H9 (cell line): ENCODE data around the gene NCCRP1. TPM values are rescaled to one million over a fixed set of nuclear protein-coding genes. Genes with fewer than 3 reads are reported as not detected.

Source experiments
- DNase-seq: peaks from one replicate; pipeline ENCODE4 v3.0.0-alpha.2; 2017
- H2AFZ ChIP-seq: one replicate; pipeline ENCODE4 v1.6.1; 2013; ENCODE audit warnings: mild to moderate bottlenecking, low read length, control low read depth, moderate library complexity
- H2AK5ac ChIP-seq: 2 replicates; pipeline ENCODE4 v1.6.1; 2013; ENCODE audit warnings: low read length, control low read depth, mixed read lengths; ENCODE audit not compliant: insufficient read length
- H2BK120ac ChIP-seq: one replicate; pipeline ENCODE4 v1.6.1; 2013; ENCODE audit warnings: low read depth, mild to moderate bottlenecking, low read length, control low read depth, inconsistent platforms; ENCODE audit not compliant: poor library complexity, severe bottlenecking
- H2BK12ac ChIP-seq: 2 replicates; pipeline ENCODE4 v1.6.1; 2013; ENCODE audit warnings: low read length, control low read depth, mixed read lengths, low read depth; ENCODE audit not compliant: insufficient read length
- H2BK15ac ChIP-seq: 2 replicates; pipeline ENCODE4 v1.6.1; 2013; ENCODE audit warnings: low read depth, low read length, control low read depth
- H2BK20ac ChIP-seq: one replicate; pipeline ENCODE4 v1.6.1; 2013; ENCODE audit warnings: low read depth, mild to moderate bottlenecking, low read length, control low read depth, inconsistent platforms; ENCODE audit not compliant: poor library complexity, severe bottlenecking
- H2BK5ac ChIP-seq: 2 replicates; pipeline ENCODE4 v1.6.1; 2013; ENCODE audit warnings: low read length, control low read depth, mixed read lengths; ENCODE audit not compliant: insufficient read length
- H3K14ac ChIP-seq: 2 replicates; pipeline ENCODE4 v1.6.1; 2013; ENCODE audit warnings: low read length, control low read depth; ENCODE audit not compliant: insufficient read depth
- H3K18ac ChIP-seq: 2 replicates; pipeline ENCODE4 v1.6.1; 2013; ENCODE audit warnings: low read depth, mild to moderate bottlenecking, mixed read lengths, low read length, control low read depth; ENCODE audit not compliant: insufficient read length
- H3K23ac ChIP-seq: 2 replicates; pipeline ENCODE4 v1.6.1; 2013; ENCODE audit warnings: low read length, control low read depth, mixed read lengths, low read depth; ENCODE audit not compliant: insufficient read length
- H3K23me2 ChIP-seq: 2 replicates; pipeline ENCODE4 v1.6.1; 2013; ENCODE audit warnings: low read depth, mild to moderate bottlenecking, mixed read lengths, low read length, control low read depth; ENCODE audit not compliant: insufficient read length, poor library complexity, severe bottlenecking
- H3K27ac ChIP-seq: 2 replicates; pipeline ENCODE4 v1.5.1; 2013; ENCODE audit warnings: low read length, control low read depth, mixed read lengths, low read depth; ENCODE audit not compliant: insufficient read length
- H3K27me3 ChIP-seq: 2 replicates; pipeline ENCODE4 v1.6.1; 2013; ENCODE audit warnings: low read length, control low read depth, inconsistent platforms; ENCODE audit not compliant: insufficient read depth
- H3K4ac ChIP-seq: 2 replicates; pipeline ENCODE4 v1.6.1; 2013; ENCODE audit warnings: low read depth, mild to moderate bottlenecking, control low read depth, inconsistent platforms, low read length, moderate library complexity
- H3K4me1 ChIP-seq: 2 replicates; pipeline ENCODE4 v1.6.1; 2013; ENCODE audit warnings: low read length, control low read depth, inconsistent platforms; ENCODE audit not compliant: insufficient read depth
- H3K4me2 ChIP-seq: 2 replicates; pipeline ENCODE4 v1.6.1; 2013; ENCODE audit warnings: low read length, control low read depth, mixed read lengths; ENCODE audit not compliant: insufficient read length, insufficient read depth
- H3K56ac ChIP-seq: 2 replicates; pipeline ENCODE4 v1.6.1; 2013; ENCODE audit warnings: low read depth, mild to moderate bottlenecking, mixed read lengths, low read length, control low read depth; ENCODE audit not compliant: insufficient read length
- H3K79me1 ChIP-seq: 2 replicates; pipeline ENCODE4 v1.6.1; 2013; ENCODE audit warnings: low read depth, mild to moderate bottlenecking, moderate library complexity, low read length, control low read depth, inconsistent platforms; ENCODE audit not compliant: insufficient read depth, poor library complexity, severe bottlenecking
- H3K79me2 ChIP-seq: 2 replicates; pipeline ENCODE4 v1.6.1; 2013; ENCODE audit warnings: low read length, control low read depth, inconsistent platforms; ENCODE audit not compliant: insufficient read depth
- H3K9ac ChIP-seq: 2 replicates; pipeline ENCODE4 v1.6.1; 2013; ENCODE audit warnings: low read length, control low read depth, mixed read lengths; ENCODE audit not compliant: insufficient read length; ENCODE audit errors: extremely low read depth
- H3K9me3 ChIP-seq: one replicate; pipeline ENCODE4 v1.6.1; 2013; ENCODE audit warnings: low read depth, low read length, inconsistent platforms; ENCODE audit not compliant: control insufficient read depth
- H3T11ph ChIP-seq: one replicate; pipeline ENCODE4 v1.6.1; 2013; ENCODE audit warnings: mild to moderate bottlenecking, low read length, control low read depth, inconsistent platforms
- H4K20me1 ChIP-seq: one replicate; pipeline ENCODE4 v1.6.1; 2013; ENCODE audit not compliant: control insufficient read depth, insufficient read length, insufficient read depth
- H4K5ac ChIP-seq: 2 replicates; pipeline ENCODE4 v1.6.1; 2013; ENCODE audit warnings: low read depth, mild to moderate bottlenecking, mixed read lengths, low read length, control low read depth; ENCODE audit not compliant: insufficient read length
- H4K8ac ChIP-seq: replicated peaks from 2 replicates; pipeline ENCODE4 v1.6.1; 2013; ENCODE audit warnings: low read length, control low read depth, mixed read lengths, low read depth; ENCODE audit not compliant: insufficient read length
- H4K91ac ChIP-seq: 2 replicates; pipeline ENCODE4 v1.6.1; 2013; ENCODE audit warnings: low read depth, mild to moderate bottlenecking, moderate library complexity, mixed read lengths, low read length, control low read depth; ENCODE audit not compliant: insufficient read length
- H3K27ac Mint-ChIP-seq, 3 experiments: 2 replicates in 2 of 3; 3 replicates in 1 of 3; pipeline ENCODE4 v1.8.0; 2020 to 2021; ENCODE audit warnings: mixed read lengths in 3 of 3, mild to moderate bottlenecking in 1 of 3, moderate library complexity in 1 of 3
- H3K27me3 Mint-ChIP-seq: 2 replicates; pipeline ENCODE4 v1.8.0; 2021; ENCODE audit warnings: low read depth, mild to moderate bottlenecking, moderate library complexity, mixed read lengths
- H3K36me3 Mint-ChIP-seq, 3 experiments: 2 replicates in 2 of 3; 3 replicates in 1 of 3; pipeline ENCODE4 v1.8.0; 2020 to 2021; ENCODE audit warnings: low read depth in 3 of 3, mixed read lengths in 3 of 3; ENCODE audit not compliant: insufficient read depth in 1 of 3
- H3K4me1 Mint-ChIP-seq, 2 experiments: 2 replicates each; pipeline ENCODE4 v1.8.0; 2020; ENCODE audit warnings: mixed read lengths in 2 of 2
- H3K4me3 Mint-ChIP-seq, 2 experiments: 2 replicates in 1 of 2; 3 replicates in 1 of 2; pipeline ENCODE4 v1.8.0; 2020 to 2021; ENCODE audit warnings: mild to moderate bottlenecking in 2 of 2, mixed read lengths in 2 of 2, moderate library complexity in 1 of 2
- H3K9me3 Mint-ChIP-seq, 2 experiments: 2 replicates in 1 of 2; 3 replicates in 1 of 2; pipeline ENCODE4 v1.8.0; 2020; ENCODE audit warnings: mild to moderate bottlenecking in 2 of 2, mixed read lengths in 2 of 2, moderate library complexity in 1 of 2
- WGBS: extraction: QIAGEN DNeasy Blood & Tissue Kit; methylation state at CpG from one replicate; pipeline ENCODE4 v1.1.7; 2013; ENCODE audit warnings: missing lambda C conversion rate, low lambda C conversion rate, mixed read lengths; ENCODE audit not compliant: insufficient read length; ENCODE audit errors: extremely low coverage; 5-methylcytosine and 5-hydroxymethylcytosine counted together
- total RNA-seq: library from RNA; stranded (reverse); gene quantifications from 2 replicates; pipeline ENCODE4 v1.2.1, GENCODE V29; 2021
- TF ChIP-seq, protein P1 (sequence below): fragments of 200-600 bp; sonication (generic); conservative IDR thresholded peaks from 3 replicates; pipeline ENCODE4 v1.8.0; 2021; ENCODE audit warnings: antibody characterized with exemption, mild to moderate bottlenecking

Gene NCCRP1
- total RNA-seq, 1 experiment from 2014 or later = 1.9 TPM

DNA sequence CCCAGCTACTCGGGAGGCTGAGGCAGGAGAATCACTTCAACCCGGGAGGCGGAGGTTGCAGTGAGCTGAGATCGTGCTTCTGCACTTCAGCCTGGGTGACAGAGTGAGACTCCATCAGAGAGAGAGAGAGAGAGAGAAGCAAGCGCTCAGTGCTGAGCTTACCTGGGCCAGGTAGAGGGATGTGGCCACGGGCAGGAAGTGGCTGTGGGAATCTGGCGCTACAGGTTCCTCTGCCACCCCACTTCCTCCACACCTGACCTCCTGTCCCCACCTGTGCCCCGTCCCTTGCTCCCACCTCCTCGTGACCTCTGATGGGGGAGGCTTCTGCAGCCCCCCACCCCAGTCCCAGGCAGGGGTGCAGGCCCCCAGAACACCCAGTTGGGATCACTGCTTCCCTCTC is 1.0 kb upstream of the NCCRP1 start:
- H2BK20ac ChIP-seq = no peak overlapping the region
- H3K27me3 ChIP-seq = peaks cover 7% of the 10 kb centered on the region; the same call in 1 of the 2 replicates
- no peak overlapping the region for H3K23ac ChIP-seq
- no peak overlapping the region for H3T11ph ChIP-seq
- no peaks in the 10 kb centered on the region for H3K79me1 ChIP-seq
- WGBS = no CpG with 5 or more reads among the region's 9 CpGs
- H4K20me1 ChIP-seq = no peaks in the 10 kb centered on the region
- no peak overlapping the region for H2BK120ac ChIP-seq
- no peak overlapping the region for H3K4me2 ChIP-seq
- H2BK12ac ChIP-seq = no peak overlapping the region
- Mint-ChIP-seq H3K4me1 (peaks cover 10 to 34% of the 10 kb centered on the region in 2 experiments), H3K9me3 (no peaks in the 10 kb centered on the region; a peak in 1 of 5 replicates), H3K36me3 (no peaks in the 10 kb centered on the region), H3K27ac (no peak overlapping the region), H3K4me3 (no peak overlapping the region), H3K27me3 (peaks cover 66% of the 10 kb centered on the region)
- no peak overlapping the region for H3K4ac ChIP-seq
- no peak for DNase-seq
- no peaks in the 10 kb centered on the region for H3K4me1 ChIP-seq
- no peak overlapping the region for H2AFZ ChIP-seq
- H3K79me2 ChIP-seq = no peaks in the 10 kb centered on the region
- H3K56ac ChIP-seq = no peak overlapping the region
- H3K9ac ChIP-seq = no peak overlapping the region
- H3K9me3 ChIP-seq = no peaks in the 10 kb centered on the region
- TF ChIP-seq, protein P1, sequence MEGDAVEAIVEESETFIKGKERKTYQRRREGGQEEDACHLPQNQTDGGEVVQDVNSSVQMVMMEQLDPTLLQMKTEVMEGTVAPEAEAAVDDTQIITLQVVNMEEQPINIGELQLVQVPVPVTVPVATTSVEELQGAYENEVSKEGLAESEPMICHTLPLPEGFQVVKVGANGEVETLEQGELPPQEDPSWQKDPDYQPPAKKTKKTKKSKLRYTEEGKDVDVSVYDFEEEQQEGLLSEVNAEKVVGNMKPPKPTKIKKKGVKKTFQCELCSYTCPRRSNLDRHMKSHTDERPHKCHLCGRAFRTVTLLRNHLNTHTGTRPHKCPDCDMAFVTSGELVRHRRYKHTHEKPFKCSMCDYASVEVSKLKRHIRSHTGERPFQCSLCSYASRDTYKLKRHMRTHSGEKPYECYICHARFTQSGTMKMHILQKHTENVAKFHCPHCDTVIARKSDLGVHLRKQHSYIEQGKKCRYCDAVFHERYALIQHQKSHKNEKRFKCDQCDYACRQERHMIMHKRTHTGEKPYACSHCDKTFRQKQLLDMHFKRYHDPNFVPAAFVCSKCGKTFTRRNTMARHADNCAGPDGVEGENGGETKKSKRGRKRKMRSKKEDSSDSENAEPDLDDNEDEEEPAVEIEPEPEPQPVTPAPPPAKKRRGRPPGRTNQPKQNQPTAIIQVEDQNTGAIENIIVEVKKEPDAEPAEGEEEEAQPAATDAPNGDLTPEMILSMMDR = no peak
- no peak overlapping the region for H4K91ac ChIP-seq
- H2BK15ac ChIP-seq = no peak overlapping the region
- no peak overlapping the region for H4K5ac ChIP-seq
- H3K14ac ChIP-seq = no peak overlapping the region
- H4K8ac ChIP-seq = no peak overlapping the region
- no peak overlapping the region for H3K27ac ChIP-seq
- no peak overlapping the region for H3K18ac ChIP-seq
- no peak overlapping the region for H2BK5ac ChIP-seq
- H3K23me2 ChIP-seq = peaks cover 7% of the 10 kb centered on the region
- H2AK5ac ChIP-seq = no peak overlapping the region
